Embryonic facial prominence (tissue), 1 donor: ENCODE results near the gene PPFIA4.

Experiments
- DNase-seq: peaks from one replicate; pipeline ENCODE4 v3.0.0-alpha.2; 2016; ENCODE audit errors: extremely low spot score

PPFIA4 gene

GRCh38 chr1:203082571-203083462, 56.5 kb downstream of the PPFIA4 start:
- DNase-seq, result no peak

- DNase-seq, result no peak
These were observed 57.2 kb downstream of the PPFIA4 start for GRCh38 chr1:203083463-203083921.

DNA sequence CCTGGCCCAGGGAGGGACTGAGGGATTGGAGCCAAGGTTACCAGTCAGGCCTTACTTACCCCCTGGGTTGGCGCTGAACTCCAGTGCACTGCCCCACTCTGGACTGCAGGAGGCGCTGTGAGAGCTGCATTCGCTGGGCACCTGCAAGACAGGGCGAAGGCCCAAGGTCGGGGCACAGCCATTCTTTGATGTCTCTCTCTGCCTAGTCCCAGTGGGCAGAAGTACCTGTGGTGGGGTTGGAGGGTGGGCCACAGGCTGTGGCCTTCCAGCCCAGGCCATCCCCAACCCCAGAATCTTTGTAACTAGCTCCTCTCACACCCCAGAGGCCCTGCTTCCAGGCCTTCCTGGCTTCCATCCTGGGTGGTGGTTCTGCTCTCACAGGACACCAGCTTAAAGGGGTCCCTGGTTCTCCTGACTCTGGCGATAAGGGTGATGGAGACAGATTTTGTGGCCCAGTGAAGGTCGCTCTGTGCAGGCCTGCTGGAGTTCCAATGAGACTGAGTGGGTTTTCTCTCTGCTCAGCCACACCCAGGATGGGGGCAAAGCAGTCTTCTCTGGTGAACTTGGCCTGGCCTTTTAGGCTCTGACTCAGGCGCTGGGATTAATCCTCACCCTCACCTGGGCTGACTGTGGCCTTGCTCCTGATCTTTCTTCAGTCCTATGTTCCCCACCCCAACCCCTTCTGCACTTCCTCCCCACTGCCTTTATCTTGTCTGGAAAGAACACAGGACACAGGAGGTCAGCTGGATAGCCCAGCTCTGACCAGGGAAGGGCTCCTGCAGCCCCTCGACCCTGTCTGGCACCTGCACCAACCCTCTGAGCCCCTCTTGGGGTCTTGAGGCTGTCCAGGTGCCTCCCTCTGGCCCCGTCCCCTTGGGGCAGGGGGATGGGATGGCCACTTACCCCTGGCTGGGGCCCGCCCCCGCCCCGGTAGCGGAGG, 58.6 kb downstream of the PPFIA4 start:
- DNase-seq, result no peak

GRCh38 chr1:203085528-203086406, 59.5 kb downstream of the PPFIA4 start, which contains the start of gene MYOG:
TSS of gene MYOG (minus strand) at chr1:203086012. CDS start at chr1:203085961, 51 bp downstream.
- DNase-seq, result no peak

- no peak for DNase-seq
These were observed 60.9 kb downstream of the PPFIA4 start for GRCh38 chr1:203086992-203087763.

DNA sequence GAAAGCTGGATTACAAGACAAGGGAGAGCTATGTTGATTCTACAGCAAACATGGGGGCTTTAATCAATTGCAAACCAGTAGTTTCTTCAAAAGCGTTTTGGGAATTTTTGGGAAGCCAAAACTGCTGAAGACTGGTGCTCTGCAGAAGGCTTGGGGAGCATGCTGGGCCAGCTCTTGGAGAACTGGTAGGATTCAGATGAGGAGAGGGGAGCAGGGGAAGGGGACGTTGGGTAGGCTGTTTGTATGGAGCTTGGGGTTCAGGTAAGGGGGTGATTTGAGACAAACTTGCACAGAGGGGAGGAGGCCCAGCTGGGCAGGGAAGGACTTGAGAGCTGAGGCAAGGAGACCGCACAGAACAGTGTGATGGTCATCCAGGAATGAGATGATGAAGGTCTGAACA, 62.1 kb downstream of the PPFIA4 start:
- DNase-seq, result no peak

GRCh38 chr1:203089001-203089650, 62.8 kb downstream of the PPFIA4 start:
- DNase-seq, result no peak

DNA sequence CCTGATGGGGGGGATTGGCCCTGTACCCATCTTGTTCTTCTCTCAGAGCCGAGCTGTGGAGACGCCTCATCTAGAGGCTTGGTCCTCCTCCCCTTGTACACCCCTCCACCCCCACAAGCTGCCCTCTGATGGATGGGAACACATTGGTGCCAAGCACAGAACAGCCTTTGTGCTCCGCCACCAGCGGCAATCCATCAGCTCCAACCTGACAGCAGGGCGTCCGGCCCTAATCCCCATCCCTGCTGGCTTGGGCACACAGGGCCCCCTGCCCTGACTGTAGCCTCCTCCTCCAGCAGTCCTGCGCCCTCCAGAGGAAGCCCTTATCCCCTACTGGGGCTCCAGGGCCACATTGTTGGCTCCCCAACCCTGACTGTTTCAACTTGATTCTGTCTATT, 63.4 kb downstream of the PPFIA4 start:
- no peak for DNase-seq

DNA sequence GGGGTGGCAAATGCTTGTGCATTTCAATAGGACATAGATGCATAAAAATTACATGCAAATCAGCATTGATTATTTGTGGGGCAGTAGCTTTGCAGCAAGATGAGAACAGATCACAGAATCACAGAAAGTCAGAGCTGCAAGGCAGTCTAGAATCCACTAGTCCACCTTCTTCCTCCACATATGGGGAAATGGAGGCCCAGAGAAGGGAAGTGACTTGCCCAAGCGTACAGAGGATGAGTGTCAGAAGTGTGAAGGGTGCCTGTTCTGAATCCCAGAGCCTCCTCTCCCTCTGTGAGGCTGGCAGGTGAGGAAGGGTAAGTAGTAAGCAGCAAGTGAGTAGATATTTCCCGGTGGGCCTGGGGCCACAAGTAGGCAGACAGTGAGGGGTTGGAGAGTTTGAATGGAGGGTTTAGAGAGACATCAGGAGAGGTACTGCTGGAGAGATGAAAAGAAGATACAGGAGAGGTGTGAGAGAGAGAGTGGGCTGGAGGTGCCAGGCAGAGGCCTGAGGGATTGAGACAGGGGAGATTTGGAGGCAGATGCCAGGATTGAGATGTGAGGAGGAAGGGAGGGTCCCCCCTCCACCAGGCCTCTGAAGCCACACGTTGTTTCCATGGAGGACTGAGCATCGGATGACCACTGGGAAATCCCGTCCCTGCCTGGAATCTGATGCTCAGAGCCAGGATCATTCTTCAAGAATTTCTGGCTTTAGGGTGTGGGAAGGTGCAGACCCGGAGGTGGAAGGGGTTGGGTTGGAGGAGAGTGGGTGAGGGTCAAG, 64.3 kb downstream of the PPFIA4 start:
- DNase-seq, result no peak

- no peak for DNase-seq
These were observed 64.8 kb downstream of the PPFIA4 start for GRCh38 chr1:203091199-203091477.

DNA sequence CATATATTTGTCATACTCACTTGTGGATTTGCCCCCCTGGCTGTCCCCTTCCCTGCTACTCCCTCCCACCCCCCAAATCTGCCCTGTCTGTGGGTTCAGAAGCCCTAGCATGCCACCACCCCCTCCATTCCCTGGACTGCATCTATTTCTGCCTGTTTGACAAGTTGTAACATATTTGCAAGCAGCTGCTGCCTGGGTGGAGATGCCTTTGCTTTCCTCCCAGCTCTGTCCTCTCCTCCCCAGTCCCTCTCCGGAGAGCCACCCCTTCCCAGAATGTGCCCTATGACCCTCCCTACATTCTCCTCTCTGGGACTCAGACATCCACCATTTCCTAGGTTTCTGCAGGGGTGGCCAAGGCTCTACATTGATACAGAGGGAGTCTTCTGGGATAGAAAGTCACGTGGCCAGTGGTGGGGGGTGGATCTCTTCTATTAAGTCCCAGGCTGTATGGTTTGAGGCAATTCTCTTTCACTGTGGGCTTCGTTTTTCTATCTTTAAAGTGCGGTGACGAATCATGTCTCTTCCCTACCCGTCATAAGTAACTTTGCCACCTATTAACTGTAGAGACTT, 65.6 kb downstream of the PPFIA4 start:
- DNase-seq, result no peak

DNA sequence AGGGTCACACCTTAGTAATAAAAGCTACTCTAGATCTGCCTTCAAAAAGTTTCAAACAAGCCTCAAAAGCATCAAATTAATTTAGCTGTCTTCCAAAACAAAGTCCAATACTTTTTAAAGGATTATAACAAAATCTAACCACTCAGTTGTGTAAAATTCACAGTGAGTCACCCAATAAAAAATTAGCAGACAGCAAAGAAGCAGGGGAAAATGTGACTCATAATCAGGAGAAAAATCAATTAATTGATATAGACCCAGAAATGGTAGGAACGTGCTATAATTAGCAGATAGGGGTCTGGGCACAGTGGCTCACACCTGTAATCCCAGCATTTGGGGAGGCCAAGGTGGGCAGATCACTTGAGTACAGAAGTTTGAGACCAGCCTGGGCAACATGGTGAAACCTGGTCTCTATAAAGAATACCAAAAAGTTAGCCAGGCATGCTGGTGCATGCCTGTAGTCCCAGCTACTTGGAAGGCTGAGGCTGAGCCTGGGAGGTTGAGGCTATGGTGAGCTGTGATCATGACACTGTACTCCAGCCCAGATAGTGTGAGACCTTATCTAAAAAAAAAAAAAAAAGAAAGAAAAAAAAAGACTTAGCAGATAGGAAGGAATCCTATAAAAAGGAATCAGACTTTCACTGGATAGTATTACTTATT, 67.6 kb downstream of the PPFIA4 start:
- DNase-seq, result no peak

DNA sequence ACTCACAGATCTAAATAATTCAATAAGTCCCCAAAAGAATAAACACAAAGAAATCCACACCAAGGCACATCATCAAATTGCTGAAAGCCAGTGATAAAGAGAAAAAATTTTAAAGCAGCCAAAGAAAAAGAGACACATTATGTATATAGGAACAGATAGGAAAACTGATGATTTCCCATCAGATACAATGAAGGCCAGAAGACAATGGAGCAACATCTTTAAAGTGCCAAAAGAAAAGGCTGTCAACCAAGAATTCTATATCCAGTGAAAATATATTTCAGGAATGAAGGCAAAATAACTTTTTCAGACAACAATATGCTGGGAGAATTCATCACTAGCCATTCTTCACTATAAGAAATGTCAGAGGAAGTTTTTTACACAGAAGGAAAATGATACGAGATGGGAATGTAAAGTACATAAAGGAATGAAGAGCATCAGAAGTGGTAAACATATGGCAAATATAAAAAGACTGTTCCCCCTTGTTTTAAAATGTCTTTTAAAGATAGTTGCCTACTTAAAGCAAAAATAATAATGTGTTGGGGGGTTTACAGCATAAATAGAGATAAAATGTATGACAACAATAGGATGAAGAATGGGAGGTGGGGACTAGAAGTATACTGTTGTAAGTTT, 68.9 kb downstream of the PPFIA4 start:
- DNase-seq, result no peak

DNA sequence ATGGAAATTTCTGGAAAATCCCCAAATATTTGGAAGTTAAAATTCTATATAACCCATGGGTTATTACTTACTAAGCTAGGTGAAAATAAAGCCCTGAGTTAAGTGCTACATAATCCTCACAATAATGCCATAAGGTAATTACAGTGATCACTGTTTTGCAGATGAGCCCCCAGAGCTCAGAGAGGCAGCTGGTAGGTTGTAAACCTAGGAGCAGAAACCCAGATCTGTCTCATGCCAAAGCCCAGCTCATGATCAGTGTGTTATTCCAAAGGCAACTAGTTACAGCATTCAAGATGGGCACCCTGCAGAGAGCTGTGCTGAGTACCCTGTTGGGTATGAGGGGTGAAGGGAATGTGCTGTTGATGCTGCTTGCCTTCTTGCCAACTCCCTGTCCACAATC, 70.3 kb downstream of the PPFIA4 start:
- DNase-seq, result no peak

DNA sequence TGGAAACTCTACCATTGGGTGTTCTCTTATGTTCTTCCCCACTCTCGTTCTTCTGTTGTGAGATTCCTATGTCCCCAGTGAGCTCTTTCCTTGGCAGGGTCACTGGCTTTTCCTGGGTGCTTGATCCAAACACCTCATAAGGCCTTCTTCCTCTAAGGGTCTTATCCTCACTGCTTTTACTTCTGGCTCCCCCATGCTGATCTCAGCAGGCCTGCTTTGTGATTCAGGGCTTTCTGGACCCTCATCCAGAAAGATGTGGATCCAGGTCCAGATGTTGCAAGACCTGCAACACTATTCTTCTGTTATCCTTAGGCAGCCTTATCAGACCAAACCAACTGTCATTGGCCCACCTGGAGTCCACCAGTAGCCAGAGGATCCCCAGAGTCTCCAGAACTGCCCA, 70.7 kb downstream of the PPFIA4 start:
- DNase-seq, result no peak

- DNase-seq, result no peak
These were observed 72.2 kb downstream of the PPFIA4 start for GRCh38 chr1:203098445-203098844.

DNA sequence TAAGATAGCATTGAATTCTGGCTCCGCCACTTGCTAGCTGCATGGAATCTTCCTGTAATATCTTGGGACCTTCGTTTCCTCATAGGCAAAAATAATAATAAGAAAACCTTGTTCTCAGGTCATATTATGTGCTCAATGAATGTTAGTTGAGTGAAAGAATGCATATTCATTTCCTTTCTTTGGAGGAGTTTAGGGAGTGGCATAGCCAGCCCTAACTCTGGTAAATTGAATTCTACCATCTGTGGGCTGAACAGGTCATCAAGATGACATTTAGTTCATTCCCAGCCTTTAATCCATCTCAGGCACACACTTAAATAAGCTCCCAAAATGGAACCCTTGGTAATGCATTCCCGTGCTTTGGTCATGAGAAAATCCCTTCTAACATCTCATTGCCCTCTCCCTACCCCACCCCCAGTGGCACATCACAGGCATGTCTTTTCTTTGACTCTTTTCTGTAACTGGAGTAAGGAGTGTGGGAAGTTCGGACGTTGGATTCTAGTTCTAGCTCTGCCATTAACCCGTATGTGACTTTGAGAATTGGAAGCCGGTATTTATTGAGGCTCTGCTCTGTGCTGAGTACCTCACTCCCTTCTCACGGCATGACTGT, 72.7 kb downstream of the PPFIA4 start:
- no peak for DNase-seq
